HG03095 (cell line): ENCODE data around the gene MTMR3.
A peak's percentile ranks its signal among the peaks of the same experiment; 100 is the strongest.

Source experiments
- ATAC-seq: cut with Tn5 transposase; IDR thresholded peaks from one replicate; pipeline ENCODE4 v1.9.1; 2021; ENCODE audit warnings: moderate library complexity; ENCODE audit not compliant: unreplicated experiment

MTMR3 gene

DNA sequence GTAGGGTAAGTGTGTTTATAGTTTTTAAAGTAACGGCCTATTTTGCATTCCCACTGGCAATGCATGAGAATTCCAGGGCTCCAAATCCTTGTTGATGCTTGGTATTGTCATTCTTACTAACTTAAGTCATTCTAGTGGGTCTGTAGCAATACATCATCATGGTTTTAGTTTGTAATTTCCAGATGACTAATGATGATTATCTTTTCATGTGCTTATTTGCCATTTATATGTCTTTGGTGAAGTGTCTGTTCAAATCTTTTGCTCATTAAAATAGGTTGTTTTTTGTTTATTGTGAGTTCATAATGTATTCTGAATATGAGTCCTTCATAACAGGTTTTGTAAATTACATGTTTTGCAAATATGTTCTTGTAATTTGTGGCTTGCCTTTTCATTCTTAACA, 31.2 kb downstream of the MTMR3 start:
- no peak for ATAC-seq

DNA sequence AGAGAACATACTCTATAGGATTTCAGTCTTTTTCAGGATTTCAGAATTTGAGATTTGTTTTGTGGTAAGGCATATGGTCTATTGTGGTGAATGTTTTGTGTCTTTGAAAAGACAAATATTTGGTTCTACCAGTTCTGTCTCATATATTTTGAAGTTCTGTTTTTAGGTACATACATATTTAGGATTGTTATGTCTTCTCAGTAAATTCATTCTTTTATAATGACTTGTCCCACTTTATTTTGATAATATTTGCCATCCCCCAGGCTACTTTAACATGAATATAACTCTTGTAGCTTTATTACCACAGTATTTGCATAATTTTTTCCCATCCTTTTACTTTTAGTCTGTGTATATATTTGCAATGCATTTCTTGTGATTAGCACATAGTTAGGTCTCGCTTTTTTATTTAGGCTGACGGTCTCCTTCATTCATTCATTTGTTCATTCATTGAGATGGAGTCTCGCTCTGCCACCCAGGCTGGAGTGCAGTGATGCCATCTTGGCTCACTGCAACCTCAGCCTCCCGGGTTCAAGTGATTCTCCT, 32.1 kb downstream of the MTMR3 start:
- no peak for ATAC-seq

DNA sequence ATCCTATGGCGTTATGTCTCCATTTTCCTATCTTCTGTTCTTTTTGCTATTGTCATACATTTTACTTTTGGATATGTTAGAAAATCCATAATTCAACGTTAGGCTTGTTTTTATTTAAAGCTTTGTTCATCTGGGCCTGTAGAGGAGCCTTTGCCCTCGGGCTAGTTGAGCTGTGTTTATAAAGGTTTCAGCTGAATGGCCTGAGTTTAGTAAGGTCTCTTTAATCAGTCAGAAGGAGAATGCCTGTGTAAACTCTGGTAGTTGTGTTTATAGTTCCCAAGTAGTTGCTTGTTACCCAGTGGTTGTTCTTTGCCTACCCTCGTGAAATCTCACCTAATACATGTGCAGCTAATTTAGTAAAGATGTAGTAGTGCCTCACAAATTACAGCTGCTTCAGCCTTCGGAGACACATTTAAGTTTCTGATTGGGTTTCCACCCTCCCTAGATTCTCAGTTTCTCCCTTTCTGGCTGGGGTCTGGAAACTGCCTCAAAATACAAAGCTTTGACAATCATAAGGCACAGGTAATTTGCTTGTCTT, 33.1 kb downstream of the MTMR3 start:
- ATAC-seq, result no peak

DNA sequence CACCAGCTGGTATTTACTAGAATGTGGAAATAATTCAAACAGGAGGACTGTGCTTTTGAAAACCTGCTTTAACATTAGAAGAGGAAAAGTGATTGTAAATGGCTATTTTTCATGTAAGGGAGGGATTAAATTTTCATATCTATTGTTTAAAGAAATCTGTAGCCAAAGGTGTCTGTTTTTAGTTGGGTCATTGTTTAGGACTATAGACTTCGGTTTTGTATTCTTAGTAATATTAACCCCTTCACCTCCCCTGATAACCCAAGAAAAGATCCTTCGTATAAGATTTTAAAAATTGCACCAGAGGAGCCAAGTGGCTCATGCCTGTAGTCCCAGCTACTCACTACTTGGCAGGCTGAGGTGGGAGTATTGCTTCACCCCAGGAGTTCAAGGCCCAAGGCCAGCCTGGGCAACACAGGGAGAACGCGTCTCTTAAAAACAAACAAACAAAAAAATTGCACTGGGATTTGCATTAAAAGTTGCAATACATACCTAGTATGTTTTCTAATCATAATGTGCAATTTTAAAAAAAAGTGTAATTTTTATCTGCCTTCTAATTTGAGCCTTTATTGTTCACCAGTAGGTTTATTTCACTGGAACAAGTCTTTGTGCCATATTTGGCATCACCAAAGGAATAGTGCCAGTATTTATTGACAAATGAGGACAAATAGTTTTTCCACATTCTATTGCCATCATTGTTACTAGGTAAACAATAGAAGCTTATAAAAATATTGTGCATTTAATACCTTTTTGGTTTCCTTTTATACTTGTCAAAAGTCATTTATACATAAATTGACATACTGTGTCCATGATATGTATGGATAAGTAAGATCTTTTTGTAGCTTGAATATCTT, 34.3 kb downstream of the MTMR3 start:
- no peak for ATAC-seq

DNA sequence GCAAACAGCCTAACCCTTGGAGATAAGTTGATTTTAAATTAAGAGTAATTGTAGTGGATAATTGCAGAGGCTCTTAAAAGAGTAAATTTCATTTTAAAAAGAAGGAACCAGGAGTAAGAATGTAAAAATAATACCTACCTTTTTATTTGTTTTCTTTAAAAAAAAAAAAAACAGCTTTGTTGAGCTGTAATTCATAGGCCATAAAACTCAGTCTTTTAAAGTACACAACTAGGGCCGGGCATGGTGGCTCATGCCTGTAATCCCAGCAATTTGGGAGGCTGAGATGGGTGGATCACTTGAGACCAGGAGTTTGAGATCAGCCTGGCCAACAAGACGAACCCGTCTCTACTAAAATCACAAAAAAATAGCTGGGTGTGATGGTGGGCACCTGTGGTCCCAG, 42.4 kb downstream of the MTMR3 start:
- no peak for ATAC-seq

DNA sequence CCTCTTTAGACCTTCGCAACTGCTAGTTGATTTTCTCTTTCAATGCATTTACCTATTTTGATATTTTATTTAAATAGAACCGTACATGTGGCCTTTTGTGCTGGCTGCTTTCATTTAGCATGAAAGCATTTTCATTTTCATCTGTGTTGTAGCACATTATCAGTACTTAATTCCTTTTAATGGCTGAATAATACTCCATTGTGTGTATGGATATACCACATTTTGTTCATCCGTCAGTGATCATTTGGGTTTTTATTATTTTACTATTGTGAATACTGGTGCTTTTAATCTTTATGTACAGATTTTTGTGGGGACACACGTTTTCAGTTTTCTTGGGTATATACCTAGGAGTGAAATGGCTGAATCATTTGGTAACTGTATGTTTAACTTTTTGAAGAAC, 43.1 kb downstream of the MTMR3 start:
- ATAC-seq, result no peak

DNA sequence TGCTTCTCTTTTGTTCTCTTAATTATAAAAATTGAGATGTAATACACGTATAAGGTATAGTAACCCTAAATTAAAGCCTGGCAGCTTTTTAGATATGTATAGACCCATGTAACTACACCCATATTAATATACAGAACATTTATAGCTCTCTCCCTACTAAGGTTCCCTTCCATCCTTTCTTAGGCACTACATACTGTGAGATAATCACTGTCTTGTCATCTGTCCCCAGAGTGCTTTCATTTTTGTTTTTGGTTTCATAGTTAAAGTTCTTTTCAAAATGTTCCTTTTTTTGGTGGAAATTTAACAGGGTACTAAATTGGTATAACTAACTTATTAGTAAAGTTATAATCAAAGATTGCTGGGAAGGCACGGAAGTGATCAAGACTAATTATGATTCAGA, 49.2 kb downstream of the MTMR3 start:
- no peak for ATAC-seq

DNA sequence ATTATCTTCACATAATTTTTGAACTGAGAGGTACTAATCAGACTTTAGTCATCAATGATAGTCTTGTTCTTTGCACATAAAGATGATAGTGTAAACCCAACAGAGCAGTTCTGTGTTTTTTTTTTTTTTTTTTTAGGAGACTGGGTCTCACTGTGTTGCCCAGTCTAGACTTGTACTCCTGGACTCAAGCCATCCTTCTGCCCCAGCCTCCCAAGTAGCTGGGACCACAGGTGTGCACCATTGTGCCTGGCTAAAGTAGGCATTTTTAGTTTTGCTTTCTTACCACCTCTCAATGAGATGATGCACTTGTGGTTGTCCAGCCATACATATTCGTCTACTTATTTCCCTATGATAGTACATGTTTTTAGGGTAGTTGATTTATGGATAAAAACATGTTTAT, 50.6 kb downstream of the MTMR3 start:
- no peak for ATAC-seq

DNA sequence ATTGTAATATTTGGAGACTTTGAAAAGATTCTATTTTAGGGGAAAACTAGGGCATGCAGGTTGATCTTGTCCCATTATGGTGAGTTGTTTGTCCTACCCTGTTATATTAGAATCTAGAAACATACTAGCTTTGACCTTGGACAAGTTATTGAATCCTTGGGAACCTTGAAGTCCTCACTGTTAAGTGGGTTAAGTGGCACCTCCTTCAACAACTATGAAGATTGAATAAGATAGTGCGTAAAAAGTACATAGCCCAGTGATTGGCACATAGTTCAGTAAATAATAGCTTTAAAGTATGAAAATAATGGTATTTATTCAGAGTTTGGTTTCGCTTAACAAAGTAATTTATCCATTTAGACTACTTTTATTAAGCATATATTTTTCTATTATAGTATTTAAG, 51.6 kb downstream of the MTMR3 start:
- ATAC-seq, result no peak

DNA sequence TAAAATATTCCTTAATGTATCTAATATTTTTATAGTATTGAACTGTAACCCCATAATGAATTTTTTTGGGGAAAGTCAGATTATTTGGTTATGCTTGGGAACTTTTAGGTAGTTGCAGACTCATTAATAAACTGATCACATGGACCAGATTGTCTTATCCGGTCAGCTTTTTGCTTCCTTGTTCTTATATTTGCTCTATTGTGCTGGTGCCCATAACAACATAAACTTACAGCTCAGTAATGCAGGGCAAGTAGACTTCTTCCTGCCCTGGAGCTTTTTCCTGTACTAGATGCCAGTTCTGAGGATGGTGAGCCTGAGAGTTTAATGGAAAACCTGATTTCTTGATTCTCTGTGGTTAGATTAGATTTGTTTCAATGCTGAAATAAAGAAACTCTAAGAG, 53.2 kb downstream of the MTMR3 start:
- ATAC-seq, result no peak

DNA sequence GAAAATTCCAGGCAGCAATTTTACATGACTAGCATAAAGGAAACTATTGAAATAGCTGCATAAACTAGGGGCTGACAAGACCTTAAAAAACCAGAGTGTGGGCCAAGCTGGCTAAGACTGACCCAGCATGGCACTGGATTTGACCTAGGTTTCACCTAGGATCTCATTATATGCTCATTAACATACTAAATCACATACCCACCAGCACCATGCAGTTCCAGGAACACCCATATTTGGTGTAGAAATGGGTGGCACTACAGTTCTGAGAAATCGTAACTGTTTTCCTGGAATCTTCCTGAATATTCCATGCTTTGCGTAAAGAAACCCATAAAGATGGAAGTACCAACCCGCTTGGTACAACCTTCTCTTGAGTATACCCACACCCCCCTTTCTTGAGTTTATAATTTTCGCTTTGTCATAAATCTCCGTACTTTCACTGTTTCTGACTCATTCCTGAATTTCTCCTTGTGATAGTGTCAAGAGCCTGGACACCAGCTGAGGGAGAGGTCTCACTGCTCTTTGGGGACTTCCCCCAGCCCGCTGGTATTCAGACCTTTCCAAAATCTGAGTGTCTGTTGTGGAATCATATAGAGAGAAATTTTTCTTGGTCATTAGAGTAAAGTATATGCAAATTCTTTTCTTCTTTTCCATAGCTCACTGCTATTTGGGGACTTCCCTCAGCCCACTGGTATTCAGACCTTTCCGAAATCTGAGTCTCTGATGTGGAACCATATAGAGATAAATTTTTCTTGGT, 55.1 kb downstream of the MTMR3 start:
- ATAC-seq, result peak; percentile 60

DNA sequence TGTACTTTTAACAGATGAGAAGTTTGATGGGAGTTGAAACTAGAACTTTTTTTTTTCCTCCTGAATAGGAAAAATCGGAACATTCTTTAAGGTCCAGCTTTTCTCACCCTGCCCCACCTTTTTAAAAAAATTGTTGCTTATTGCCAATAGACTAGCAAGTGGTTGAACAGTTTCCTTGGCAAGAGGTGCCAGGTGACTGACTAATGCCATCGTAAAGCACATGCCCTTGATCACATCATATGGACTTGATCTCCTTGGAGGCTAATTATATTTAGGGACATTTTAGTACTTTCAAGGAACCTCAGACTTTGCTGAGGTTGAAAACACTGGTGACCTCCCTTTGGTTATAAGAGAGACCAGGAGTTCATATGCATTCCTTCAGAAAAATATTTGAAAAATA, 57.6 kb downstream of the MTMR3 start:
- ATAC-seq, result no peak

DNA sequence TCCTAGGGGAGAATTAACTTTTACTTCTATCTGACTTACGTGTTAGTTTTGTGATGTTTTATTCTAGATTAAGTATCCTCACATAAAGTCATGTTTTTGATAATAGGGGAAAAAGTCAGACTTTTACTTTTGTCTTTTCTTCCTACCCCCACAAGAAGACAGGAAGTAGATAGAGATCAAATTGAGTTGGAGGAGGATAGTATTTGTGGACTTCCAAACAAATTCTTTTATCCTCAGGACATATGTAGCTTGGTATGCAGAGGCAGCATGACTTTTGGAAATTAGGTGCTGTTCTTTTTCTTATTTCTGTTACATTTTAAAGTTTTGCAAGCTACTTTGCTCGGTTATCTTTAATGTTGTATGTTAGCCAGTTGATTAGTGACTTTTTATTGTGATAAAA, 61.4 kb downstream of the MTMR3 start:
- ATAC-seq, result no peak

DNA sequence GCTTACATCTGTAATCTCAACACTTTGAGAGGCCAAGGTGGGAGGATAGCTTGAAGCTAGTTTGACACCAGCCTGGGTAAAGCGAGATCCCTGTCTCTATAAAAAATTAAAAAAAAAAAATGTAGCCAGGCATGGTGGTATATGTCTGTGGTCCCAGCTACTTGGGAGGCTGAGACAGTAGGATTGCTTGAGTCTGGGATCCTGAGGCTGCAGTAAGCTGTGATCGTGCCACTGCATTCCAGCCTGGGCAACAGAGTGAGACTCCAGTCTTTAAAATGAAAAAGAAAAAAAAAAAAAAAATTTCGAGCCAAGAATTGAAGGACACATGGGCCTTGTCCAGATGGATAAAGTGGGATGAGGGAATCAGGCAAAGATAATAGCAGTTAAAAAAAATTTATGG, 62.5 kb downstream of the MTMR3 start:
- no peak for ATAC-seq

DNA sequence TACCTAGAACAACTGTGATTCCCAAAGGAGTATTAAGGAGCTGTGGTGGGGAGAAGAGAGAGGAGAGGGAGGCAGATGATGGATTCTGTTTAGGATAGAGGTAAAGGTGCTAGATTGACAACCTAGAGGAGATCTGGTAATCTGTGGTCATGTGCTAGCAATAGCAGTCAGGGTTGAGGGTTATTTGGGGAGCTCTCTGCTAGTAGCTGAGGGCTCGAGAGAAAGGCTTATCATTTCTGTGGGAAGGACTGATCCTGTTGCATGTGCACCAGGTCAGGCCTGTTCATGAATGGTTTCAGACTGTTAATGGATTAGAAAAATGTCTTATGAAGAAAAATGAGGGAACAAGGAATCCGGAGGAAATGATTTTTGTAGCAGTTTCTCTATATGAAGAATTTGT, 63.2 kb downstream of the MTMR3 start:
- no peak for ATAC-seq

DNA sequence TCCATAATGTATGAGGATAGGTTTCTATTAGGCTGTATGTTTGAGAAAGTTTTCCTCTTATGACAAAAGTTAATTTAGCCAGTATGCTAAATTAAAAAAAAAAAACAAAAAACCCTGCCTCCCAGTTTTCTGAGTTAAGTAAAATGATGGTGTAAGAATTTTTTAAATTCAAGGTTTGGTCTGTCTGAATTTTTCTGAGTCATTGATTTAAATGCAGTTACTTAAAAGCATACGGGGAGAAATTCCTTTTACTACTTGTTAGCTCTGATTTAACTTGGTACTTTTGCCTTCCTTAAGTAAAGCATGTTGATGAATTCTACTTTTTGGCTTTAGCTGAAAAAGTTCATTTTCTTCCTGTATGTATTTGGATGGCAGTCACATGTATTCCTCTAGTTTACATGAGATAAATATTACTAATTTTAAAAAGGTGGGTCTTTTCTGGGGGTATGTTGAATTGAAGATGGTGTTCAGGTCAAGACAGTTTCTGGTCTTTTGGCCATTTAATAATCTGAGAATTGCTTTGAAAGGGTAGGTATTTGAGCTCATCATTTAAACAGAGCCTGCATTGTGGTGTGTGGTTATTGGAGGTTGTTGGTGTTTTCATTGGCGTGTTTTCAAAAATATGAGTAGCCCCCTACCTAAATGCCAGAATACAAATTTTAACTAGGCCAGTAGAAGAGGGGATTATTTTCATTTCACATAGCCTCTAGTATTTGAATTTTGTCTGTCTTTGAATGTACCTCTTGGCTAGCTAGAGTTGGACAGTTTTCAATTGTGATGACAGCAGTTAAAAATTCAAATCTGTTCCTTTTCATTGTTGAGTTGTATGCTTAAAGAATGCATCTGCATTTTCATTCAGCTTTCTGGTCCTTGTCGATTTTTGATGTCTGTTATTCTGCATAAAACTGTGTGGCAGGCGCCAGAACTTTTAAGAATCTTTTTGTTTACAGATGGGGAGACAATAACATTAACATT, 64.7 kb downstream of the MTMR3 start:
- ATAC-seq, result no peak

DNA sequence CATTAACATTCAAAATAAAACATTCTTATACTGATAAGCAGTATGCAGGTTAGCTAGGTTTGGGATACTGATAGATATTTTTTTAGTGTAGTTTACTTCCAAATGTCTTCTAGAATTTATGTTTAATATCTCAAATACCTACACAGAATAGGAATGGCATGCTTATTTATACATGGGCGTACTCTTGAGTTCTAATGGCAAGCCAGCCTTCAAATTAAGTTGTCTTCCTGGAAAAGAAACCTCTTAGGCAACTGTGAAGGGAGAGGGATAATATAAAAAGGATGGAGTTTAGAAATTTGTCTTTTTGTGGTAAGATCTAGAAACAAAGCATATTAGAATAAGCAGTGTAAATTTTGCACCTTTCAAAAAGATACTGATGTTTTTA, 65.4 kb downstream of the MTMR3 start:
- no peak for ATAC-seq

DNA sequence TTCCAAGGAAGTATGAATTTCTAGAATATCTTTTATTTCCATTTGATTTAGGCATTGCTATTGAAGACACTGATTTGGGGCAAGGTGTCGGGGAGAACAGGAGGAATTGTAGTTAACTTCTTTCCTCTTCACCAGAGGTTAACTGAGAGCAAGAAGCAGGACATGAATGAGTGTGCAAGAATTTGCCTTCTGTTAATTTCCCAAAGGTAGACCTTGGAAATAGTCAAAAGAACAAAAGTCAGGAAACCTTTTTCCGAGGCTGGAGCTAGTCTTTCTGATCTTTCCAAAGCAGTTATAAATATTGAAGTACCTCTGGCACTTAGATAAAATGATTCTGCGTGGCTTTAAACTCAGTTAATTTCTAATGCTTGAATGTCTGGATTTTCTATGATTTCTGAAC, 66.9 kb downstream of the MTMR3 start:
- ATAC-seq, result no peak

DNA sequence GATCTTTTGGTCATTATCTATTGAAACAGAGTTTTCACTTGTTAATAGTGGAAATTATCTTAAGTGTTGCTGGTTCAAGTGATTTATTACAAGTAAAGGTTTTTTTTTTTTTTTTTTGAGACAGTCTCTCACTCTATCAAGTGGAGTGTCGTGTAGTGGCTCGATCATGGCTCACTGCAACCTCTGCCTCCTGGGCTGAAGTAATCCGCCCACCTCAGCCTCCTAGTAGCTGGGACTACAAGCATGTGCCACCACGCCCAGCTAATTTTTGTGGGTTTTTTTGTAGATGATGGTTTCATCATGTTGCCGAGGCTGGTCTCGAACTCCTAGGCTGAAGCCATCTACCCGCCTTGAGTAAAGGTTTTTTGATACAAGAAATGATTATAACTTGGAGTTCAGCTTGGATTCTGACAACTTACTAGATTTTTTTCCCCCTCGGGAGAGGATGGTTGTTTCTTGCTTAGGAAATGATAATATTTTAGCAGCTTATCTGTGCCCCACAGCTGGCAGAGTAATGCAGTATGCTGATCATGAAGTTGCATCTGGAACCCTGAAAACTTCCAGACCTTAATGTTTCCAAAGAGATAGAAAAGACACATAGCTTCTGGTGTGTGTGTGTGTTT, 68.9 kb downstream of the MTMR3 start:
- ATAC-seq, result no peak

DNA sequence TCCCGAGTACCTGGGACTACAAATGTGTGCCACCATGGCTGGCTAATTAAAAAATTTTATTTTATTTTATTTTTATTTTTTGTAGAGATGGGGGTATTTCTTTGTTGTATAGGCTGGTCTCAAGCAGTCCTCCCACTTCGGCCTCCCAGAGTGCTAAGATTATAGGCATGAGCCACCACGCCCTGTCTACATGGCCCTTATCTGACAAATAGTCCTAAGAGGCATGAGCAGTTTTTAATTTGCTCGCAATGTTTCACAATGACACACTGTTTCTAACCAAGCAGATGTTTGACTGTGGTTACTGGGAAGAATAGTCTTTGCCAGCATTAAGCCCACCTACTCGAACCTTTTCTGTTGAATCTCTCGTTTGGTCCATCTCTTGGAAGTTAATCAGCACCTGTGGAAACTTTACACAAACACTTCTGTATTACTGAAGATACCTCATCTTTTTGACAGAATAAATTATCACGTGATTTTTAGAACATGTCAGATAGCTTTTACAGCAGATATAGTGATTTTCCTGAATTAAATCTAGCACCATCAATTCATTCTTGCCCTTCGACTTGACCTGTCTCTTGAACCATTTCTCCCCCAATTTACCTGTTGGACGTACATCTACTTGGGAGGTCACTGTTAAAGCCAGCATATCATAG, 71.4 kb downstream of the MTMR3 start:
- ATAC-seq, result no peak
